Measurements from ENCODE around the gene SLC25A1.

DNA sequence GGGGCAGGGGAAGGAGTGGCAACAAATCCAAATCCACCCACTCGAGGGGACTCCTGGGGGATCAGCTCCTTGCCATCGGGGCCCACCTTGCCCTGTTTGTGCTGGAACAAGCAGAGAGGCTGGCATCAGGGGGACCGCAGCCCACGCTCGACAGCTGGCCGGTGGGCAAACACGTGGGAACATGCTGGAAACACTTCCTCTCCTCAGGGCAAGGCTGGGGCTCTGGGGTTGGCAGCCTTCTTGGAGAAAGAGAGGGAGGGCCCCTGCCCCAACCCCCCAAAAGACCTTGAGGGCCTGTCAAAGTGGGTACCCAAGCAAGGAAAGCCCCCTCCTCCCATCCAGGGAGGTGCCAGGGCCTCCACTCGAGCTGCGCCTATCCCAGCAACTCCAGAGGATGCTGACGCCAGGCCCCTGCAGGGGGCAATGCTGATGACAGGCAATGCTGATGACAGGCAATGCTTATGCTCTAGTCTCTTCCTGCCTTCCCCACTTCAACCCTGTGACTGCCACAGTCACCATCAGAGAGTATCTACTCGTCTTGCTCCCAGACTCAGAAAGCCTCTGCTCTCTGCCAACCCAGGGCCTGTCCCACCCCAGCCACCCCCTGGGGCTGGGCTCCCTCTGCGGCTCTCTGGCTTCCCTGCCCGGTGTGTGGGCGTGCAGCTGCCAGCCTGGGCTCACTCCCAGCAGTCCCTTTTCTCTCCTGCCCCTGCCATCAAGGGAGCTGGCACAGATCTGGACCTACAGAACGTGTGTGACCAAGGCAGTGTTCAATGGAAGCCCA, 40.1 kb downstream of the SLC25A1 start:
- TF ChIP-seq POLR2A (IDR thresholded peaks at IDR 0.05; ENCODE audit: low read length) (no peak), GATA1 (IDR thresholded peaks at IDR 0.05; ENCODE audit: low read depth, low read length) (no peak)

Data from erythroblast (primary cell).